Dedifferentiated amniotic fluid mesenchymal stem cell (primary cell): ENCODE measurements around the gene ZNF100.
"Not testable (repeated sequence)": the region's sequence is repeated elsewhere in the genome, so short reads cannot be mapped to it uniquely, and the experiment has no call there.

Experiments used
- DNase-seq: peaks from one replicate; pipeline ENCODE4 v3.0.0-alpha.2; 2016; ENCODE audit errors: extremely low spot score

Gene ZNF100

GRCh38 chr19:21704320-21704719 lies 63.1 kb downstream of the ZNF100 start:
- DNase-seq = no peak

- DNase-seq = no peak
Observed at GRCh38 chr19:21699197-21699596, 68.2 kb downstream of the ZNF100 start.

- DNase-seq = peak; percentile 49
Observed at GRCh38 chr19:21698215-21698614, 69.2 kb downstream of the ZNF100 start.

GRCh38 chr19:21697698-21698097 lies 69.7 kb downstream of the ZNF100 start:
- DNase-seq = no peak

- DNase-seq = no peak
Observed at GRCh38 chr19:21694171-21694906, 73.0 kb downstream of the ZNF100 start.

- DNase-seq = no peak
Observed at GRCh38 chr19:21693399-21693798, 74.0 kb downstream of the ZNF100 start.

GRCh38 chr19:21691661-21692060 lies 75.7 kb downstream of the ZNF100 start:
- DNase-seq = no peak

GRCh38 chr19:21688464-21688863 lies 78.9 kb downstream of the ZNF100 start:
- no peak for DNase-seq

- no peak for DNase-seq
Observed at GRCh38 chr19:21680671-21681070, 86.7 kb downstream of the ZNF100 start.

- no peak for DNase-seq
Observed at GRCh38 chr19:21680026-21680425, 87.4 kb downstream of the ZNF100 start.

- no peak for DNase-seq
Observed at GRCh38 chr19:21677696-21678418, 89.5 kb downstream of the ZNF100 start.

GRCh38 chr19:21674454-21674853 lies 92.9 kb downstream of the ZNF100 start:
- DNase-seq = no peak

- not testable (repeated sequence) for DNase-seq
Observed at GRCh38 chr19:21673479-21673878, 93.9 kb downstream of the ZNF100 start.
